ENCODE measurements around the gene PGGHG.

Gene PGGHG

DNA sequence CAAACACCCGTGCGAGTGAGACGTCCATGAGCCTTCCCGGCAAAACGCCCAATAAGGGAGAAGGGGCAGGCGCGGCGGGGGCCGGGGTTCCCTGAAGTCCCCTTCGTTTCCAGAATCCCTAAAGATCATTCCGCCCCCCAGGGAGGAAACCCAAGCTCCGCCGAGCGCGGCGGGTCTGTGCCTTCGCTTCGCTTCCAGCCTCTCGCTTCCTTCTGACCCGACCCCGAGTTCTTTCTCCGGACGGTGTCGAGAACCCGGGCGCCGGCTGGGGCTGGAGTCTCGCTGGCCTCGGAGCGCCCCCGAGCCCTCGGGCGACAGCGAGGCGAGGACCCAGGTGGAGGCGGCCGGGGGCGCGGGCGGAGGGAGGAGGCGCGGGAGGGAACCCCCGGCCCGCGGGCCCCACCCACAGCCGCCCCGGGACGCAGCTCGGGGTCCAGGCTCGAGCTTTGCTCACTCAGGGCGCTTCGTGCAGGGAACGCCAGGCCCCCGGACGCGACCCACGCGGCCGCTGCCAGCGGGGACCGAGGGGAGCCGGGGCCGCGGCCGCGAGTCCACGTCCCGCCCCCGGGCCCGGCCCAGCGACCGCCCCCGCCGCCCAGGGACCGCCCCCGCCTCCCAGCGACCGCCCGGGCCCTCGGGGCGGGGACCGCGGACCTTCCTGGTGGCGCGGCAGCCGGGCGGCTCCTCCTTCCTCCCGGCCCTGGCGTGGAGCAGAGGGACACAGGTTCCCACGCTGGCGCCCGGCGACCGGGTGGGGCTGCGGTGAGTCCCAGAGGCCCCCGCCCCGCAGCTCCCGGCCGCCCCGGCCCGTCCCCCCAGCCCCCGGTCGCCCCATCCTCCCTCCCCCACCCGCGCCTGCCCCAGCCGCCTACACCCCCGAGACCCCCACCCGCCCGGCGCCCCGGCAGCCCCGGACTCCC, at the start of gene PGGHG:
Gene PGGHG, plus strand, starts transcription at position 649 of the 920 bp plus-strand sequence. CDS start 691 bp downstream, outside the sequence.
- peak in 1 of 2 donors; percentile 34 for DNase-seq

DNA sequence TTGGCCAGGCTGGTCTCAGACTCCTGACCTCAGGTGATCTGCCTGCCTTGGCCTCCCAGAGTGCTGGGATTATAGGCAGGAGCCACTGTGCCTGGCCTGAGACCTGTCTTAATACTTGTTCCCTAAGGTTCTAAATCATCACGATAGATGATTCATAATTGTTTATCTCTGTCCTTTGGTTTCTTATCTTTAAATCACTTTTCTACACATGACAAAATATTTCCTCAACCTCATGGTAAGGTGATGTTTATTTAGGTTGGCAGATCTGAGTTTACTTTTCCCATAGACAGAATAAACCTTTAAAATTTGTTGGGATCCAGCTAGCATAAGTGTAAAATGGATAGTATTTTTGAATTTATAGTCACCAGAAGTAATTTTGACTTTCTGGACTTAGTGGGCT, 48.6 kb upstream of the PGGHG start:
- DNase-seq: no peak

DNA sequence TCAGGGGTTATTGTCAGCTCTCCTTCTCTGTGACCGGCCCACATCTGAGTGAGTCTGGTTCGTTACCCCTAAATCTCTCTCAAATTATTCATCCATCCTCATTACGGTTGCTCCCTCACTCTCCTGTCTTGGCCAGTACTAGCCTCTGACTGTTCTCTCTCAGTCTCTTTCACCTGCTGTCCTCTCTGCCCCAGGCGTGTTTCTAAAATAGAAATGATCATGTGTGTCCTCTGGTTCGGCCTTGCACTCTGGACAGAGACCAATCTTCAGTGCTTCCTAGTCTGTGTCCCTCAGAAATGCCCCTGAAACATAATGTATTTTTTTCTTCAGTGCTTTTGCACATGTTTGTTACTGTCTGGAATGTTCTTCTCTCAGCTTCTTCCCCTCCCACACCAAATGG, 47.3 kb upstream of the PGGHG start:
- DNase-seq: no peak

DNA sequence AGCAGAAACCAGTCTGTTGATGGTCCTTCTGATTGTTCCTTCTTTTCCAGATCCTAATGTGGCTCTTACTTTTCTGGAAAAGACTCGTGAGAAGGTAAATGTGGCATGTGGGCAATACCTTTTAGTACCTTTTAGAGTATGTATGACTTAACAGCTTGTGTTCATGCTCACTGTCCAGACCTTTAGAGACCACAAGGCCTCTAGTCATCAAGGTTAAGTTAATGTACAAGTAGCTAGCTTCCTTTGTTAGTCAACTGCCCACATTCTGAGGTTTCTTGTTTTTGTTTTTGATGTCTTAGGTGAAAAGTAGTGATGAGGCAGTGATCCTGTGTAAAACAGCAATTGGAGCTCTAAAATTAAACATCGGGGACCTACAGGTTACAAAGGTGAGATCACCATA, 44.5 kb upstream of the PGGHG start:
- no peak for DNase-seq

DNA sequence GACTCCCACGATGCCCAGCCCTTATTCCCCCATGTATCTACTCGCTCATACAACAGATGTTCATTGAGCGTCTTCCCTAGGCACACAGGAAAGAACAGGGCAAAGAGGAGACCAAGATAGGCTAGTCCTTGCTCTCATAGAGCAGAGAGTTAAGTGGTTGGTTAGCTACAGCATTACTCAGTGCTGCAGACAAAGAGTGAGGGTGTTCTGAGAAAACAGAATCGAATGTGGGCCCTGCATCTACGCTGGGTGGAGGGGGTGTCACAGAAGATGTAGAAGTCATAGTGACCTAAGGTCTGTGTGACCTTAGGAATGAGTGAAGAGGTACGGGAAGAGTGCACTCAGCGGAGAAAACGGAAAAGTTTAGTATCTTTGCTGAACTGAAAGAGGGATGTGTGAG, 39.9 kb upstream of the PGGHG start:
- no peak for DNase-seq

DNA sequence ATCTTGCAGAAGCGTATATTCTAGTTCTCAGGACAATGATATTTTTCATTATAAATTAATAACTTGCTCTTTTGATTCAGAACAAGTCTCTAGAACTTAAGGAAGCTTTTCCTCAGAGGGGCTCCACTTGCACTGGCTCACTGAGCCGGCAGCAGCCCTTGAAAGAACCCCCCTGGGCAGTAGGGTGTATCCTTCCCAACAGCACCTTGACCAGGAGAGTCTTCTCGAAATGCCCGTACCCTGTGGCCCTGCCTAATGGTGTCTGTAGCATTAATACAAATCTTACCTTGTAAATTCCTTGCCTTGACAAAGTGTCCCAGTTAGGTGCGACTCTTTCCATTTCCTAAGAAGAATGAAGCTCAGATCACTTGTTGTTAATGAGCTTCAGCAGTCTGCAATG, 38.7 kb upstream of the PGGHG start:
- no peak for DNase-seq

DNA sequence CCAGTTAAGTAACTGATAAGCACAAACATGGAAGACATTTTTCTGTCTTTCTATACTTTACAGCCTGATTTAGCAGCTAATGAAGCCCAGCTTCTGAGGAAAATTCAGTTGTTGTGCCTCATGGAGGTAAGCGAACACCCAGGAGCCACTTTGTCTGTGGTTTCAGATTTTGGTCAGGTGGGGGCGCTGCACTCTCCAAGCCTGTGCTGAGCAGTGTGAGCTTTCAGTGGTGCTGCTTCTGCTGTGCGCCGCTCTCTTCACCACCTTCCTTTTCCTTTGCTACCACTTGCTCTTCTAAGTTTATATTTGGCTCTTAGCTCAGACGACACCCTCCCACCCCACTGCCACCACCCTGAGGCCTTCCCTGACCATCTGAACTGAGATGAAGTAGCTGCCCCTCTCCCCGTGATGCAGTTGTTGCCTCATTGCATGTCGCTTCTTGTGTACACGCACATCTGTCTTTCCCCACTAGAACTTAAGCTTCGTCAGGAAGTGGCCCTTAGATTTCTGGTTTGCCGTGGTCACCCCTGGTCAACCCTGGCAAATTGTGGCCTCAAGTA, 38.1 kb upstream of the PGGHG start:
- DNase-seq: peak; percentile 71 to 72

DNA sequence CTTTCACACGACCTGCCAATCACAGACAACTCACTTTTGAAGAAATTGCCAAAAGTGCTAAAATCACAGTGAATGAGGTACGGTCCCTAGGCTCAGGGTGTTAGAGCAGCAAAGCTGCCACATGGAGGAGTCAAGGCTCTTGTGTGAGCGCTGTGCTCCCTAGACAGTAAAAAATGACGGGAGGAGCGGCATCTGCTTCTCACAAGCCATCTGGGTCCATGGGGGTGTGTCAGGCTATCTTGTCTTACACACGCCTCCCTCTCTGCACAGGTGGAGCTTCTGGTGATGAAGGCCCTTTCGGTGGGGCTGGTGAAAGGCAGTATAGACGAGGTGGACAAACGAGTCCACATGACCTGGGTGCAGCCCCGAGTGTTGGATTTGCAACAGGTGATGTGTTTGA, 37.4 kb upstream of the PGGHG start:
- DNase-seq: no peak

DNA sequence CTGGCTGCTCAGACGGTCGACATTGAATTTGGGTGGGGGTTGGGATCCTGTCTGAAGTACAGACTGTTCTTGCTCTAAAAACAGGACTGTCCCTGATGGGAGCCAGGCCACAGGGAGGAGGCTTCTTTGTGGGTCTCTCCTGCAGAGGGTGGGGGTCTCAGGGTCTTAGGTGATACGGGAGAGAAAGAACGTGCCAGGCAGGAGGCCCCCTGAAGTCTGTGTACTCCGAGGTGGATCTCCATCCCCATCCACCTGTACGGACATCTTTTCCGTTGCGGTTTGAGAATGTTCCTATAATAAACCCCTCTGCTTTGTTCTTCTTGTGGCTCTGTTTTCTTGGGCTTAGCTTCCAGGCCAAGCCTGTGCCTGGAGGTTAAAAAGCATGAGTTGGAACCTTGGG, 36.3 kb upstream of the PGGHG start:
- DNase-seq: no peak

DNA sequence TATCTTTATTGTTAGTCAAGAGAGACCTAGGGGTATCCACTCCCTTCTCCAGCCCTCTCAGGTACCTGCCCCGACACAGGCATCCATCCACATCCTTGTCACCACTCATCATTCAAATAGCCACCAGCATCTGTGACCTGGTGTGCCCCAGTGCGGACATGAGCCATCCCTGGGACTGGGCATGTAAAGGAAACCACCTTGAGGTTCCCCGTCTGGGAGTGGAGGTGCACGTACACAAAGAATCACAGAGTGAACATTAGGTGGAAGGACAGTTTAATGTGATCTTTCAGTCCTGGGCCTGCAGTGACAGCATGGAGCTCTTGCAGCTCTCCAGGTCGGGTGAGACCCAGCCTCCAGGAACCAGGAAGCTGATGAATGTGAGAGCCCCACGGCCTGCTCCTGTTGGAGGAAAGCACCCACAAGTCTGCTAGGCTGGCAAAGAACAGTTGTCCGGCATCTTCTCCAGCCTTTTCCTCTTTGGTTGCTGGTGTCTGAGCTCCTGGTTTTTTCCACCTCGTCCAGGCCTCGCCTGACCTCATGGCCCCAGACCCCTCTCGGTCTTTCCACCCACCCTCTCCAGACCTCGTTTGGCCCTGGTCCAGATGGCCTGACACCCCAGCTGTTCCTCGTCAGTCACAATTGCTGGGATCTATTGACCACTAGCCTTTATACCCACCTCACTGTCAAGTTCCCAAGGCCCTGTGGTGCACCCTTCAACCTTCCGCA, 35.6 kb upstream of the PGGHG start:
- DNase-seq: no peak

DNA sequence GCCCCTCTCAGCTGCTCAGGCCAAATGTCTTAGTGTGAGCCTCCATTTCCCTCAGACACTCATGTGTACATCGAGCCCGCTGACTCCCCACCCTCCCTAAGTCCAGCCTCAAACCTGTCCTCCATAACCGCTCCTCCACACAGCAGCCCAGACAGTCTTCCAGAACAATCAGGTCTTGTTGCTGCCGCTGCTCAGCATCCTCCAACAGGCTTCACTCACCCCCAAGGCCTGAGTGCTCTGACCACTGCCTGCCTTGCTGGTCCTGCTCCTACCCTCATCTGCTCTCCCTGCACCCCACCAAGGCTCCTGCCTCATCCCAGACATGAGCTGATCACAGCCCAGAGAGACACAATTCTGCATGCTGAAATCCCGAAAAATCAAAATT, 35.0 kb upstream of the PGGHG start:
- no peak for DNase-seq

DNA sequence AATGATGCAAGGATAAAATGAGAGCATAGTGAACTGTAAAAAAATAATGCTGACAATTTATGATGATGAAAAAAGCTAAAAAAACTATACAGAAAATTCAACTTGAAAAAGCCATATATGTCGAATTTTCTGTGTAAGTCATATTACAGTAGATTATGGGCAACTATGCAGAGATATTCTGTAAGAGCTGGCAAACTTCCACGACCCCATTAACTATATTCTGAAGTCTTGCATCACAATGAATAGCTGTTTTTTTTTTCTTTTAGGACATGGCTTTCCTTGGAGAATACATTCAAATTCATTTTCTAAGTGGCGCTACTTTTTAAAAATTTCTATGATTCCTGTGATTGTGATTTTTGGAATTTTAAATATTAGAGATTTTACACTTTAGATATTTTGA, 33.8 kb upstream of the PGGHG start:
- DNase-seq: no peak

DNA sequence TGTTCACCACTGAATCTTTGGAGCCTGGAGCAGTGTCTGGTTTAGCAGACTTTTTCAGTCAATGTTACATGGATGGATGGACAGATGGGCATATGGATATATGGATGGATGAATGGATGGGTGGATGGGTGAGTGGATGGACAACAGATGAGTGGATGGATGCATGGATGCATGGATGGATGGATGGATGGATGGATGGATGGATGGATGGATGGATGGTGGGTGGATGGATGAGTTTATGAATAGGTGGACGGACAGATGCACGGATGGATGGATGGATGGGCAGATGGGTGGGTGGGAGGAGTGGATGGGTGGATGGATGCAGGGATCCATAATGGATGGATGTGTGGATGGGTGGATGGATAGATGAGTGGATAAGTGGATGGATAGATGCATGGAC, 33.1 kb upstream of the PGGHG start:
- no peak for DNase-seq

DNA sequence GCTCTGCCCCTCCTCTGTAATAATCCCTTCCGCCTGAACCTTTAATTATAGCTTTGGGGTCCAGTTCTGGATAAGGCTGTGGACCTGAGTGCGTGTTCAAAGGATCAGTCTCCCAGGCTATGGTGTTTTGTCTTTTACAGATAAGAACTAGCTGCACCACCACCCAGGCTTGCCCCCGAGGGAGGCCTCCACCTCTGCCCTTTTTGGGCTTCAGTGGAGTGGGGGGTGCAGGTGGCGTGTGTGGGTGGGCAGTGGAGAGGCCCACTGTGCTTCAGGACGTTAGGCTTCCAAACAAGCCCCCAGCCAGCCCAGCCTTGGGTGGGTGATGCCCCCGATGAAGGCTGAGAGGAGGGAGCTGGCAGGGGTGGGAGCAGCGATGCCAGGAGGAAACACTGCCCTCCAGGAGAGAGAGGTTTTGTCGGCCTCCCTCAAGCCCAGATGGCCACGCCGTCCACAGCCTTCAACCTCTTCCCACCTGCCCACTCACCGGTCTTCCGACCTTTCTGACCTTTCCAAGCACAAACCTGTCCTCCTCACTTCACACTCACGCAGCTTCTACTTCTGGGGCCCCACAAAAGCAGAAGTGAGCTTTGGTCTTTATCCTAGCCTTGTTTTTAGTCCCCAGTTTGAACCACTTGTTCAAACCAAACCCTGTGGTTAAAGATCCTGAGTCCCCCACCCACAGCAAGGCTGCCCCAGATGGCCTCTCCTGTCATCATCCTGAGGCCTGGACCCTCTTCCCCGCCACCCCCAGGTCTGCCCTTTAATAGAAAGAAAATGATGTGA, 31.8 kb upstream of the PGGHG start:
- DNase-seq: no peak

DNA sequence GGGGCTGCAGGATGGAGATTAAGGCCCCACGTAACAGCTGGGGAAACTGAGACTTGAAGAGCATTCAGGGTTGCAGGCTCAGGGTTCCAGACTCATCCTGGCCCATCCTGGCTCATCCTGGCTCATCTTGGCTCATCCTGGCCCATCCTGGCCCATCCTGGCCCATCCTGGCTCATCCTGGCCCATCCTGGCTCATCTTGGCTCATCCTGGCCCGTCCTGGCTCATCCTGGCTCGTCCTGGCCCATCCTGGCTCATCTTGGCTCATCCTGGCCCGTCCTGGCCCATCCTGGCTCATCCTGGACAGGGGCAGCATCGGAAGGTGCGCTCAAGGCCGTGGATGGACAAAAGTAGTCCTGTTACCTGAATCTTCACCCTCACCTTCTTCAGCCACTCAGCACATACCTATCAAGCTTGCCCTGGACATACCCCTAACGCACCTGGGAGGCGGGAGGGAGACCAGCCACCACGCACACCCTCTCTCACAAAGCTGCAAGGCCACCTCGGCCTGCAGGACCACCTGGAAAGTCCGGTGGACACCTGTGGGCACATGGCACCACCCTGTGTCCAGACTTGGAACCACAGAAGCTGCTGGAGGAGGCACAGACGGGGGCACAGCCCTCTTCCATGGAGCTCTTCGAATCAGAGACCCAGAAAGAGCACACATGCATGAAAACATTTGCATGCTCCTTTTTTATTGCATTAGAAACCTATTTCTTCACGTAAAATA, 31.0 kb upstream of the PGGHG start:
- no peak for DNase-seq

DNA sequence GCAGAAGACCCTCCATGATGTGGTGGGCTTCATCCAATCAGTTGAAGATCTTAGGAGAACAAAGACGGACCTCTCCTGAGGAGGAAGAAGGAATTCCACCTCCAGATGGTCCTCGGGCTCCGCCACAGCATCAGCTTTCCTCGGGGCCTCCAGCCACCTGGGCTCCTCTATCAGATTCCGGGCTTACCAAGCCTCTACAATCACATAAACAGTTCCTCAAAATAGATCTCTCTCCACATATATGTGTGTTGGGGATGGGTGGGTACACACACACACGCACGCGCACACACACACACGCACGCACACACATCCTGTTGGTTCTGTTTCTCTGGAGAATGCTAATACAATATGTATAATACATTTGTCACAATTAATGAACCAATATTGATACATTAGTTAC, 29.5 kb upstream of the PGGHG start:
- no peak for DNase-seq

DNA sequence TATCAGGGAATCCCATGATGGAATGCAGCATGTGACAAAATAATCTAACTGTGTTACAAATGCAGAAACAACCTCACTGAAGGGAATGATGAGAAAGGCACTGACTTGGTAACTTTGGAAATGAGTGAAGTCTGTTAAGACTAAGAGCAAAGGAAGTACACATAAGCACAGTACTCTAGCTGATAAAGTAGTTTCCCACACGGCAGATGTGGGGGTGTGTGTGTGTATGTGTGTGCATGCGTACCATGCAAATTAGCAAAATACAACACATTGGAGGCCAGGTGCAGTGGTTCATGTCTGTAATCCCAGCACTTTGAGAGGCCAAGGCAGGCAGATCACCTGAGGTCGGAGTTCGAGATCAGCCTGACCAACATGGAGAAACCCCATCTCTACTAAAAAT, 27.3 kb upstream of the PGGHG start:
- DNase-seq: no peak

DNA sequence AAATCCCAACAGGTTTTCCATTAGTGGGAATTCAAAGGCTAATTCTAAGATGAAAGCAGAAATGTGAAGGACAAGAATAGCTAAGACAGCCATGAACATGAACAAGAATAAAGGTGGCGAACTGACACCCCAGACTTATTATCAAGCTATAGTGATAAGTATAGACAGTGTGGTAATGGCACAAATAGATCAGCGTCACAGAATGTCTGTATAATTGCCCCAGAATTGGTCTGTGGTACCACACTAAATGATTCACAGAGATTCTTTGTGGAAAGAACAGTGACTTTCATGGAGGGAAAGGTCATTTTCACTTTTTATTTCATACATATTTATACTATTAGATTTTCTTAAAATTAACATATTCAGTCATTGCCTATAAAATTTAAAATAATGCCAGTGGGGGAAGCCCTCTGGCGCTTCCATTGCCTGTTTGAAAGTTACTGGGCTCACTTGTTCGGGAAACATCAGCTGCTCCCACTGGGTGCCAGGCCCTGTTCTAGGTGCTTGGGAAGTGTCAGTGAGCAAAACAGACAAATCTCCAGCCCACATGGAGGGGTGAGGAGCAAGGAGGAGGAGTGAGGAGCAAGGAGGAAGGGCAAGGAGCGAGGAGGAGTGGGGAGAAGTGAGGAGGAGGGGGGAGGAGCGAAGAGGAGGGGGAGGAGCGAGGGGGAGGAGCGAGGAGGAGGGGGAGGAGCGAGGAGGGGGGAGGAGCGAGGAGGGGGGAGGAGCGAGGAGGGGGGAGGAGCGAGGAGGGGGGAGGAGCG, 22.1 kb upstream of the PGGHG start:
- DNase-seq: peak in 1 of 2 donors; percentile 19

DNA sequence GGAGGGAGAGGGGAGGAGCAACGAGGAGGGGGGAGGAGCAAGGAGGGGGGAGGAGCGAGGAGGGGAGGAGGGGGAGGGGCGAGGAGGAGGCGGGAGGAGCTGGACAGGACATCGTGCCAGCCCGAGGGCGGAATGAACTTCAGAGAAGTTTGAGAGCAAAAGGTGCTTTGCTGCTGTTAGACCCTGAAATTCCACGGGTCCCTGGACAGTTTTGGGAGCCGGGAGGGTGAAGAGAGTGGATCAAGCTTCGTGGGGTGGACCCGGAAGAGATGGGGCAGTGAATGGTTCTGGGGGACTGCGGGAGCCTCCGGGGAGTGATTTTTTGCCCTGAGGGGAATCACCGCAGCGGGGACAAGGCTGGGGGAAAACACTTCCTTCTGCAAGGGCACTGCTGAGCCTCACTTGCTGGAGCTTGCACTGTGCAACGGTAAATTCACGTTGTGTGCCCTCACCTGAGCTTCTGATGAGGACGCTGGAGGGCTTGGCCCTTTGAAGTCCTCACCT, 21.4 kb upstream of the PGGHG start:
- DNase-seq: peak in 1 of 2 donors; percentile 39

DNA sequence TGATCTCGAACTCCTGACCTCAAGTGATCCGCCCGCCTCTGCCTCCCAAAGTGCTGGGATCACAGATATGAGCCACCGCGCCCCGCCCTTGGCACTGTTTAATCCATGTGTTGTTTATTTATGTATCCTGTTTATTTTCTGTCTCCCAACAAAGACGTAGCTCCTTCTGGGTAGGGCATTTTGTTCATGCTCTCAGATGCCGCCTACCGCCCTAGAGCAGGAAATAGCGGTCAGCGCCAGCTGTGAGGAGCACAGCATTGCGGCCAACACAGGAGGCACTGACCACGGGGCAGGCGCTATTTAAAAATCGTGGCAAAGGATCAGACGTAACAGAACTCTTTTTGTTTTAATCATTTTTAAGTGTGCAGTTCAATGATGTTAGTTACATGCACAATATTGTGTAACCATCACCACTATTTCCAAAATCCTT, 20.2 kb upstream of the PGGHG start:
- DNase-seq: peak in 1 of 2 donors; percentile 27
